Left ventricle myocardium superior (tissue), 1 donor: ENCODE data around the gene SEMA3B. TPM values are rescaled to one million over a fixed set of nuclear protein-coding genes. Genes with fewer than 3 reads are reported as not detected.

Experiments used
- ATAC-seq: fragments of 200-7000 bp; cut with Tn5 transposase; one replicate; pipeline ENCODE4 v1.9.1; 2020; ENCODE audit warnings: mild to moderate bottlenecking, moderate library complexity
- DNase-seq: peaks from one replicate; pipeline ENCODE4 v3.0.0-alpha.2; 2020
- intact Hi-C: fragments of 100-400 bp; cut with micrococcal nuclease; formaldehyde crosslinking; loops from one replicate; pipeline ENCODE4 v1.11.0; 2022
- microRNA-seq: library from miRNA; unstranded; fragments of <30 nt; microRNA quantifications from one replicate; pipeline ENCODE4 v1.2.0, GENCODE V29; 2020; ENCODE audit warnings: borderline number of aligned reads
- total RNA-seq: library from RNA; stranded (reverse); fragmentation: NEBNext Ultra II Directional; extraction: Animal tissue kit (Norgen Biotek cat#: 25700); gene quantifications from one replicate; pipeline ENCODE4 v1.2.1, GENCODE V29; 2021
- donor health status: DM: no; HTN: yes; CAD: no; lungs with severe emphysema.

Gene SEMA3B
- total RNA-seq, 1 donor from 2014 or later, result 20.6 TPM

- DNase-seq (no peak), ATAC-seq (no peak)
- intact Hi-C loops, result no loop called here
These were observed 51.1 kb downstream of the SEMA3B start for GRCh38 chr3:50319894-50320625.

GRCh38 chr3:50320853-50321335, 51.9 kb downstream of the SEMA3B start:
- intact Hi-C loops, result no loop called here
- ATAC-seq (peak; percentile 73), DNase-seq (peak; percentile 90)

- ATAC-seq, result peak; percentile 81
- peak; percentile 95 for DNase-seq
- intact Hi-C loops, result no loop called here
These were observed 52.6 kb downstream of the SEMA3B start for GRCh38 chr3:50321336-50322114.

GRCh38 chr3:50322115-50322385, 53.1 kb downstream of the SEMA3B start:
- DNase-seq (no peak), ATAC-seq (no peak)
- intact Hi-C loops, result no loop called here

GRCh38 chr3:50322386-50323091, 53.6 kb downstream of the SEMA3B start, which contains the start of gene HYAL2:
HYAL2 (minus strand) TSS chr3:50322745; CDS start chr3:50320489, 2,256 bp downstream.
- ATAC-seq, result peak; percentile 9
- intact Hi-C loops, result no loop called here

GRCh38 chr3:50323092-50323600, 54.2 kb downstream of the SEMA3B start:
- intact Hi-C loops, result no loop called here
- DNase-seq, result no peak
- ATAC-seq, result peak; percentile 3

More at GRCh38 chr3:50322386-50323091, 53.6 kb downstream of the SEMA3B start, which contains the start of gene HYAL2:
- peak; percentile 78 for DNase-seq

- peak; percentile 74 for DNase-seq
- intact Hi-C loops, result no loop called here
- peak; percentile 10 for ATAC-seq
These were observed 54.8 kb downstream of the SEMA3B start for GRCh38 chr3:50323614-50324199.

- ATAC-seq (peak; percentile 10), DNase-seq (peak; percentile 88)
- intact Hi-C loops, result no loop called here
These were observed 55.6 kb downstream of the SEMA3B start for GRCh38 chr3:50324351-50325112.

- DNase-seq, result no peak
- no peak for ATAC-seq
- intact Hi-C loops, result no loop called here
These were observed 56.1 kb downstream of the SEMA3B start for GRCh38 chr3:50325113-50325480.

- intact Hi-C loops, result no loop called here
- ATAC-seq (no peak), DNase-seq (no peak)
These were observed 56.7 kb downstream of the SEMA3B start for GRCh38 chr3:50325497-50326181.

GRCh38 chr3:50326182-50326541, 57.2 kb downstream of the SEMA3B start:
- DNase-seq, result no peak
- no peak for ATAC-seq
- intact Hi-C loops, result no loop called here

GRCh38 chr3:50327129-50327528, 58.2 kb downstream of the SEMA3B start:
- intact Hi-C loops, result no loop called here
- no peak for DNase-seq
- no peak for ATAC-seq

Small RNAs within 50 kb of the gene (microRNA-seq; reads per million reads assigned to microRNA genes)
- not detected for gene MIR5787

Other genes starting within 250 kb of the SEMA3B start
- gene RBM5, start 180.2 kb upstream of the SEMA3B start, total RNA-seq, result 73.8 TPM
- gene SEMA3F, start 113.8 kb upstream of the SEMA3B start, total RNA-seq, result 11.4 TPM
- gene GNAT1, start 77.5 kb upstream of the SEMA3B start, total RNA-seq, result not detected
- gene SLC38A3, start 63.9 kb upstream of the SEMA3B start, total RNA-seq, result 10.4 TPM
- 137 TPM for gene GNAI2, start 32.9 kb upstream of the SEMA3B start, total RNA-seq
- gene LSMEM2, start 9.9 kb downstream of the SEMA3B start, total RNA-seq, result 31.6 TPM
- 79.3 TPM for gene IFRD2, start 23.3 kb downstream of the SEMA3B start, total RNA-seq
- 0.92 TPM for gene HYAL3, start 30.3 kb downstream of the SEMA3B start, total RNA-seq
- gene NAA80, start 30.3 kb downstream of the SEMA3B start, total RNA-seq, result 6.7 TPM
- gene HYAL1, start 34.4 kb downstream of the SEMA3B start, total RNA-seq, result 70.0 TPM
- gene HYAL2, start 53.6 kb downstream of the SEMA3B start, total RNA-seq, result 36.0 TPM
- gene TUSC2, start 59.1 kb downstream of the SEMA3B start, total RNA-seq, result 30.7 TPM
- 10.5 TPM for gene RASSF1, start 71.7 kb downstream of the SEMA3B start, total RNA-seq
- gene ZMYND10, start 76.6 kb downstream of the SEMA3B start, total RNA-seq, result 0.07 TPM
- 16.8 TPM for gene NPRL2, start 81.6 kb downstream of the SEMA3B start, total RNA-seq
- 5.2 TPM for gene CYB561D2, start 81.7 kb downstream of the SEMA3B start, total RNA-seq
- gene TMEM115, start 90.4 kb downstream of the SEMA3B start, total RNA-seq, result 27.4 TPM
- gene CACNA2D2, start 234.5 kb downstream of the SEMA3B start, total RNA-seq, result 2.8 TPM